KG1 (cell line): ENCODE data around the gene SIK2.
"Not testable (repeated sequence)": the region's sequence is repeated elsewhere in the genome, so short reads cannot be mapped to it uniquely, and the experiment has no call there.

Experiments
- DNase-seq: peaks from one replicate; lab custom pipeline; 2025; lab: John Stamatoyannopoulos, UW

The SIK2 gene

GRCh38 chr11:111699579-111700156 is 97.4 kb downstream of the SIK2 start:
- DNase-seq = no peak

GRCh38 chr11:111700162-111700561 is 97.9 kb downstream of the SIK2 start:
- DNase-seq = no peak

- DNase-seq = no peak
These were observed 100.4 kb downstream of the SIK2 start for GRCh38 chr11:111702623-111703022.

- DNase-seq = no peak
These were observed 101.3 kb downstream of the SIK2 start for GRCh38 chr11:111703576-111703975.

- no peak for DNase-seq
These were observed 104.9 kb downstream of the SIK2 start for GRCh38 chr11:111707039-111707690.

- DNase-seq = no peak
These were observed 105.4 kb downstream of the SIK2 start for GRCh38 chr11:111707691-111708067.

- DNase-seq = no peak
These were observed 112.3 kb downstream of the SIK2 start for GRCh38 chr11:111714522-111714921.

- DNase-seq = no peak
These were observed 113.0 kb downstream of the SIK2 start for GRCh38 chr11:111715142-111715816.

GRCh38 chr11:111717660-111718059 is 115.4 kb downstream of the SIK2 start:
- not testable (repeated sequence) for DNase-seq

- no peak for DNase-seq
These were observed 116.2 kb downstream of the SIK2 start for GRCh38 chr11:111718436-111718835.

GRCh38 chr11:111718859-111719258 is 116.6 kb downstream of the SIK2 start:
- DNase-seq = no peak

- no peak for DNase-seq
These were observed 117.1 kb downstream of the SIK2 start for GRCh38 chr11:111719379-111719778.

GRCh38 chr11:111720801-111721494 is 118.7 kb downstream of the SIK2 start:
- no peak for DNase-seq

GRCh38 chr11:111722501-111722900 is 120.3 kb downstream of the SIK2 start:
- DNase-seq = no peak

GRCh38 chr11:111723595-111723994 is 121.3 kb downstream of the SIK2 start:
- DNase-seq = no peak

GRCh38 chr11:111724615-111725129 is 122.4 kb downstream of the SIK2 start:
- no peak for DNase-seq

GRCh38 chr11:111725621-111726020 is 123.4 kb downstream of the SIK2 start:
- DNase-seq = no peak

GRCh38 chr11:111726301-111726713 is 124.1 kb downstream of the SIK2 start:
- DNase-seq = no peak

- DNase-seq = no peak
These were observed 125.2 kb downstream of the SIK2 start for GRCh38 chr11:111727431-111727830.

GRCh38 chr11:111729071-111729830 is 127.0 kb downstream of the SIK2 start:
- DNase-seq = no peak

- DNase-seq = no peak
These were observed 127.6 kb downstream of the SIK2 start for GRCh38 chr11:111729831-111730311.
